CD1c-positive myeloid dendritic cell (primary cell): ENCODE measurements around the gene CSAG2.
"Not testable (repeated sequence)": the region's sequence is repeated elsewhere in the genome, so short reads cannot be mapped to it uniquely, and the experiment has no call there.

Source experiments
- DNase-seq: peaks from one replicate; pipeline ENCODE4 v3.0.0-alpha.2; 2016; ENCODE audit errors: extremely low spot score

The CSAG2 gene

GRCh38 chrX:152709173-152709572, at the start of gene CSAG2:
CSAG2 (minus strand) TSS chrX:152709273; CDS start chrX:152709112, 161 bp downstream.
- DNase-seq = not testable (repeated sequence)

- not testable (repeated sequence) for DNase-seq
Observed at GRCh38 chrX:152754871-152755270, 45.8 kb upstream of the CSAG2 start.

- not testable (repeated sequence) for DNase-seq
Observed at GRCh38 chrX:152753686-152754650, 44.9 kb upstream of the CSAG2 start, which contains the start of gene MAGEA2. MAGEA2 (minus strand) TSS chrX:152753842; CDS start chrX:152751363, 2,479 bp downstream.

DNA sequence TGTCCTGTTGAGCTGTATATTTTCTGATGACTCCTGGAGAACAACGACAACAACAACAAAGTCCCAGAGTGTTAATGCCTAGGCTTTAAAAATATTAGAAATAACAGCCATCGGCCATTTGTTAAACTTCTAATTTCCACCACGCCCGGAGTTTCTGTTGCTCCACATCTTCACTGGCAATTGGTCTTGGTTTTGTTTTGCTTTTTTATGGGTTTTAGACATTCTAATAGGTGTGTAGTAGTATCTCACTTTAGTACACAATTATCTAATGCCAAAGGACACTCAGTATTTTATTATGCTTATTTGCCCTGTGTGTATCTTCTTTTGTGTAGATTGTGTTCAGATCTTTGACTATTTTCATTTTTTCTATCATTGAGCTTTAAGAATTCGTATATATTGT, 29.5 kb upstream of the CSAG2 start:
- DNase-seq = no peak

DNA sequence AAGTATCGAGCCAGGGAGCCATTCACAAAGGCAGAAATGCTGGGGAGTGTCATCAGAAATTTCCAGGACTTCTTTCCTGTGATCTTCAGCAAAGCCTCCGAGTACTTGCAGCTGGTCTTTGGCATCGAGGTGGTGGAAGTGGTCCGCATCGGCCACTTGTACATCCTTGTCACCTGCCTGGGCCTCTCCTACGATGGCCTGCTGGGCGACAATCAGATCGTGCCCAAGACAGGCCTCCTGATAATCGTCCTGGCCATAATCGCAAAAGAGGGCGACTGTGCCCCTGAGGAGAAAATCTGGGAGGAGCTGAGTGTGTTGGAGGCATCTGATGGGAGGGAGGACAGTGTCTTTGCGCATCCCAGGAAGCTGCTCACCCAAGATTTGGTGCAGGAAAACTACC, 27.5 kb upstream of the CSAG2 start:
- not testable (repeated sequence) for DNase-seq

DNA sequence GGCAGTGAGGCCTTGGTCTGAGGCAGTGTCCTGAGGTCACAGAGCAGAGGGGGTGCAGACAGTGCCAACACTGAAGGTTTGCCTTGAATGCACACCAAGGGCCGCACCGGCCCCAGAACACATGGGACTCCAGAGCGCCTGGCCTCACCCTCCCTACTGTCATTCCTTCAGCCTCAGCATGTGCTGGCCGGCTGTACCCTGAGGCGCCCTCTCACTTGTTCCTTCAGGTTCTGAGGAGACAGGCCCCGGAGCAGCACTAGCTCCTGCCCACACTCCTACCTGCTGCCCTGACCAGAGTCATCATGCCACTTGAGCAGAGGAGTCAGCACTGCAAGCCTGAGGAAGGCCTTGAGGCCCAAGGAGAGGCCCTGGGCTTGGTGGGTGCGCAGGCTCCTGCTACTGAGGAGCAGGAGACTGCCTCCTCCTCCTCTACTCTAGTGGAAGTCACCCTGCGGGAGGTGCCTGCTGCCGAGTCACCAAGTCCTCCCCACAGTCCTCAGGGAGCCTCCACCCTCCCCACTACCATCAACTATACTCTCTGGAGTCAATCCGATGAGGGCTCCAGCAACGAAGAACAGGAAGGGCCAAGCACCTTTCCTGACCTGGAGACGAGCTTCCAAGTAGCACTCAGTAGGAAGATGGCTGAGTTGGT, 26.9 kb upstream of the CSAG2 start:
- no peak for DNase-seq

- DNase-seq = no peak
Observed at GRCh38 chrX:152735101-152735500, 26.0 kb upstream of the CSAG2 start.

- not testable (repeated sequence) for DNase-seq
Observed at GRCh38 chrX:152734143-152734858, 25.2 kb upstream of the CSAG2 start.

DNA sequence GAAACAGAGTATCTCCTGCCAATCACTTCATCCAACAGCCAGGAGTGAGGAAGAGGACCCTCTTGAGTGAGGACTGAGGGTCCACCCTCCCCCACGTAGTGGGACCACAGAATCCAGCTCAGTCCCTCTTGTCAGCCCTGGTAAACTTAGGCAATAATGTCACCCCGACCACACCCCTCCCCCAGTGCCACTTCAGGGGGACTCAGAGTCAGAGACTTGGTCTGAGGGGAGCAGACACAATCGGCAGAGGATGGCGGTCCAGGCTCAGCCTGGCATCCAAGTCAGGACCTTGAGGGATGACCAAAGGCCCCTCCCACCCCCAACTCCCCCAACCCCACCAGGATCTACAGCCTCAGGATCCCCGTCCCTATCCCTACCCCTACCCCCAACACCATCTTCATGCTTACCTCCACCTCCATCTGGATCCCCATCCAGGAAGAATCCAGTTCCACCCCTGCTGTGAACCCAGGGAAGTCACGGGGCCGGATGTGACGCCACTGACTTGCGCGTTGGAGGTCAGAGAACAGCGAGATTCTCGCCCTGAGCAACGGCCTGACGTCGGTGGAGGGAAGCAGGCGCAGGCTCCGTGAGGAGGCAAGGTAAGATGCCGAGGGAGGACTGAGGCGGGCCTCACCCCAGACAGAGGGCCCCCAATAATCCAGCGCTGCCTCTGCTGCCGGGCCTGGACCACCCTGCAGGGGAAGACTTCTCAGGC, 24.3 kb upstream of the CSAG2 start, which contains the start of the genes CSAG1 and MAGEA12:
Gene CSAG1 (minus strand): TSS at position 461 of the 715 bp plus-strand sequence. CDS start 1,261 bp downstream, outside the sequence.
Gene MAGEA12 (plus strand): TSS at position 497 of the 715 bp plus-strand sequence. CDS start 2,405 bp downstream, outside the sequence.
- no peak for DNase-seq

DNA sequence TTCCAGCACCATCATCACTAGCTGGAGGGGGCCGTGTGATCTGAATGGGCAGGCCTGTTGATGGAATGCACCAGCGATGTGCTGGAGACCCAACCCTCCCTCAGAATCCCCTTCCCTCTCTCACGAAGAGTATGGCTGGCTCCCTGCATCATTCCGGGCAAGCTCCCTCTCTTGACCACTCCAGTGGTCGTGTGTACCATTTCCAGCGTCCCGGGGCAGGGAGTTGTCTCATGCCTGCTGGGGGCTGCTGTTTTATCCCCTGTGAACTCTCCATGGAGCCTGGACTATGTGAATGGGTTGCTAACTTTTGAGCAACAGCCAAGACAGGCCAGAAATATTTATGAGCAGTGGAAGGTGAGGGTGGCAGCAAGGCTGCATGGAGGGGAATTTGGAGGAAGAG, 16.3 kb upstream of the CSAG2 start:
- no peak for DNase-seq

- not testable (repeated sequence) for DNase-seq
Observed at GRCh38 chrX:152713815-152714787, 5.0 kb upstream of the CSAG2 start, which contains the start of gene MAGEA2B. MAGEA2B (plus strand) TSS chrX:152714628; CDS start chrX:152717107, 2,479 bp downstream.

DNA sequence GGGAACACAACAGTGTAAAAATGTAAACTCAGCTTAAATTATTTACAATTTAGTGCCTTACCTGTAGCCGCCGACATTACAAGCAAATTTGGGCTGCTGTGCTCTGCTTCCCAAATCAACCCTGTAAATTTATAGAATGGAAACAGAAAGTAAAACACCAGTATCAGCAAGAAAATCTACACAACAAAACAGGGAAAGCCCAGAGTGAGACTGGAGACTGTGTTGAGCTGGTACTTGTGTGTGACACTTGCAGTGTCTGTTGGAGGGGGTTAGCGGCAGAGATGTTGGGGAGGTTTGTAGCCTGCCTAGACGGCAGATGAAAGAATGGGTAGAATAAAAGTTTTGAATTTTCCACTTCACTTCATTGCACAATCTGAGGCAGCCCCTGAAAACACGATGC, 4.1 kb upstream of the CSAG2 start:
- not testable (repeated sequence) for DNase-seq

- DNase-seq = not testable (repeated sequence)
Observed at GRCh38 chrX:152706500-152706899, 2.6 kb downstream of the CSAG2 start.

- not testable (repeated sequence) for DNase-seq
Observed at GRCh38 chrX:152700390-152700789, 8.7 kb downstream of the CSAG2 start.

DNA sequence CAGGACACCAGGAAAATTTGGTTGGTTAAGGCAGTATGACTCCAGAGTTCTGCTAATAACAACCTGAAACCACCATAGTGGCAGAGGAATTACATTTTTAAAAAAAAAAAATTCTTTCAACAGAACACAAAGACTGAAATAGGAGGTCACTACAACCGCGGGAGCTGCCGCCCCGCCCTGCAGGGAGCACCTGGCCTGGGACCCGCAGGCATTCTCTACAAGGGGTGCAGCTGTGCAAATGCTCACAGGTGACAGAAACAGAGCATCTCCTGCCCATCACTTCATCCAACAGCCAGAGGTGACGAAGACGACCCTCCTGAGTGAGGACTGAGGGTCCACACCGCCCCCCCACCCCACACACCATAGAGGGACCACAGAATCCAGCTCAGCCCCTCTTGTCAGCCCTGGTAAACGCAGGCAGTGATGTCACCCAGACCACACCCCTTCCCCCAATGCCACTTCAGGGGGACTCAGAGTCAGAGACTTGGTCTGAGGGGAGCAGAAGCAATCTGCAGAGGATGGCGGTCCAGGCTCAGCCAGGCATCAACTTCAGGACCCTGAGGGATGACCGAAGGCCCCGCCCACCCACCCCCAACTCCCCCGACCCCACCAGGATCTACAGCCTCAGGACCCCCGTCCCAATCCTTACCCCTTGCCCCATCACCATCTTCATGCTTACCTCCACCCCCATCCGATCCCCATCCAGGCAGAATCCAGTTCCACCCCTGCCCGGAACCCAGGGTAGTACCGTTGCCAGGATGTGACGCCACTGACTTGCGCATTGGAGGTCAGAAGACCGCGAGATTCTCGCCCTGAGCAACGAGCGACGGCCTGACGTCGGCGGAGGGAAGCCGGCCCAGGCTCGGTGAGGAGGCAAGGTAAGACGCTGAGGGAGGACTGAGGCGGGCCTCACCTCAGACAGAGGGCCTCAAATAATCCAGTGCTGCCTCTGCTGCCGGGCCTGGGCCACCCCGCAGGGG, 10.8 kb downstream of the CSAG2 start, which contains the start of gene MAGEA3:
Gene MAGEA3 (plus strand): TSS at position 843 of the 980 bp plus-strand sequence. CDS start 2,039 bp downstream, outside the sequence.
- not testable (repeated sequence) for DNase-seq

- DNase-seq = not testable (repeated sequence)
Observed at GRCh38 chrX:152681012-152681411, 28.1 kb downstream of the CSAG2 start.

- DNase-seq = not testable (repeated sequence)
Observed at GRCh38 chrX:152674652-152675051, 34.4 kb downstream of the CSAG2 start.

GRCh38 chrX:152674135-152674534, 34.9 kb downstream of the CSAG2 start:
- no peak for DNase-seq
